Choroid plexus epithelial cell (primary cell): ENCODE measurements around the gene FAM216B.
A peak's percentile ranks its signal among the peaks of the same experiment; 100 is the strongest.

Source experiments
- DNase-seq: peaks from one replicate; pipeline ENCODE4 v3.0.0-alpha.2; 2010; ENCODE audit warnings: low read depth
- H3K4me3 ChIP-seq: 2 replicates; pipeline ENCODE4 v1.5.1; 2011; ENCODE audit warnings: low read depth, mild to moderate bottlenecking, control low read depth, low read length, moderate library complexity
- CTCF ChIP-seq: conservative IDR thresholded peaks from 2 replicates; pipeline ENCODE4 v1.5.1; 2011; ENCODE audit warnings: low read depth, mild to moderate bottlenecking, control low read depth, inconsistent platforms, low read length, moderate library complexity

Gene FAM216B

GRCh38 chr13:42746866-42747265, 34.5 kb upstream of the FAM216B start:
- DNase-seq, result peak; percentile 41
- no peak overlapping the region for H3K4me3 ChIP-seq
- no peak for TF ChIP-seq CTCF

GRCh38 chr13:42747399-42747873, 33.9 kb upstream of the FAM216B start:
- no peak overlapping the region for H3K4me3 ChIP-seq
- TF ChIP-seq CTCF, result no peak
- DNase-seq, result peak; percentile 100

GRCh38 chr13:42750794-42751193, 30.6 kb upstream of the FAM216B start:
- no peak for TF ChIP-seq CTCF
- no peak for DNase-seq
- H3K4me3 ChIP-seq, result no peak overlapping the region

- TF ChIP-seq CTCF, result no peak
- no peak for DNase-seq
- H3K4me3 ChIP-seq, result no peak overlapping the region
These were observed 29.7 kb upstream of the FAM216B start for GRCh38 chr13:42751693-42752092.

GRCh38 chr13:42752731-42753130, 28.7 kb upstream of the FAM216B start:
- TF ChIP-seq CTCF, result no peak
- H3K4me3 ChIP-seq, result no peak overlapping the region
- DNase-seq, result peak; percentile 36

GRCh38 chr13:42753697-42754096, 27.7 kb upstream of the FAM216B start:
- no peak overlapping the region for H3K4me3 ChIP-seq
- TF ChIP-seq CTCF, result no peak
- DNase-seq, result peak; percentile 28

GRCh38 chr13:42754801-42755510, 26.4 kb upstream of the FAM216B start:
- no peak overlapping the region for H3K4me3 ChIP-seq
- peak; percentile 60 for DNase-seq
- TF ChIP-seq CTCF, result no peak
